C4-2B (cell line): ENCODE measurements around the gene SCLY.

Experiments
- CTCF ChIP-seq: fragments of 450-650 bp; conservative IDR thresholded peaks from 2 replicates; pipeline ENCODE4 v1.5.1; 2017; ENCODE audit warnings: mild to moderate bottlenecking
- ZFX ChIP-seq: fragments of 450-650 bp; IDR thresholded peaks from 2 replicates; pipeline ENCODE4 v1.6.1; 2017

GRCh38 chr2:238114851-238115660 lies 54.3 kb downstream of the SCLY start:
- TF ChIP-seq CTCF (no peak), ZFX (no peak)
